WTC11 (cell line): ENCODE results near the gene SLC38A6. TPM values are rescaled to one million over a fixed set of nuclear protein-coding genes. Genes with fewer than 3 reads are reported as not detected.

Source experiments
- ATAC-seq: fragments of 200-7000 bp; cut with Tn5 transposase; 2 replicates; pipeline ENCODE4 v1.10.0; 2021; ENCODE audit warnings: mild to moderate bottlenecking, moderate library complexity
- CTCF ChIA-PET: fragments of 300-600 bp; sonication (Branson Sonifier 250); formaldehyde crosslinking; loops from one replicate; lab custom pipeline; 2021; ENCODE audit warnings: antibody characterized with exemption; lab: Charles Lee
- POLR2A ChIA-PET: fragments of 350-600 bp; sonication (Branson Sonifier 250); formaldehyde crosslinking; loops from one replicate; lab custom pipeline; 2021; ENCODE audit warnings: antibody characterized with exemption; lab: Charles Lee
- DNase-seq: peaks from one replicate; pipeline ENCODE4 v3.0.0; 2021; ENCODE audit warnings: low spot score
- H3K27ac Mint-ChIP-seq: 2 replicates; pipeline ENCODE4 v1.8.0; 2021; ENCODE audit warnings: mixed read lengths
- H3K27me3 Mint-ChIP-seq: 2 replicates; pipeline ENCODE4 v1.8.0; 2021; ENCODE audit warnings: low read depth, mild to moderate bottlenecking, moderate library complexity, mixed read lengths
- H3K36me3 Mint-ChIP-seq: 2 replicates; pipeline ENCODE4 v1.8.0; 2021; ENCODE audit warnings: mixed read lengths
- H3K4me1 Mint-ChIP-seq: 2 replicates; pipeline ENCODE4 v1.8.0; 2022; ENCODE audit warnings: mixed read lengths
- H3K4me3 Mint-ChIP-seq: 2 replicates; pipeline ENCODE4 v1.8.0; 2021; ENCODE audit warnings: mild to moderate bottlenecking, moderate library complexity, mixed read lengths
- H3K9me3 Mint-ChIP-seq: 2 replicates; pipeline ENCODE4 v1.8.0; 2021; ENCODE audit warnings: mixed read lengths
- ATF1 ChIP-seq: sonication (generic); formaldehyde crosslinking; IDR thresholded peaks from 2 replicates; pipeline ENCODE4 v1.8.1; 2023; ENCODE audit warnings: mild to moderate bottlenecking, moderate library complexity, missing genetic modification reagents
- CBFB ChIP-seq: sonication (generic); formaldehyde crosslinking; IDR thresholded peaks from 2 replicates; pipeline ENCODE4 v1.8.1; 2022; ENCODE audit warnings: mild to moderate bottlenecking, low read depth, missing genetic modification reagents
- CREM ChIP-seq: sonication (generic); formaldehyde crosslinking; IDR thresholded peaks from 2 replicates; pipeline ENCODE4 v1.8.1; 2022; ENCODE audit warnings: mild to moderate bottlenecking, missing genetic modification reagents, moderate library complexity
- E2F1 ChIP-seq: sonication (generic); formaldehyde crosslinking; IDR thresholded peaks from 2 replicates; pipeline ENCODE4 v1.8.0; 2022; ENCODE audit warnings: mild to moderate bottlenecking, missing genetic modification reagents
- EMX1 ChIP-seq: fragments of 250-450 bp; sonication (Bioruptor Pico); IDR thresholded peaks from 2 replicates; pipeline ENCODE4 v1.8.0; 2021; ENCODE audit warnings: mild to moderate bottlenecking
- FOXP1 ChIP-seq: sonication (generic); formaldehyde crosslinking; IDR thresholded peaks from 2 replicates; pipeline ENCODE4 v1.8.0; 2022; ENCODE audit warnings: missing genetic modification reagents, mild to moderate bottlenecking, moderate library complexity, borderline replicate concordance
- GABPB1 ChIP-seq: sonication (generic); formaldehyde crosslinking; IDR thresholded peaks from 2 replicates; pipeline ENCODE4 v1.8.1; 2023; ENCODE audit warnings: mild to moderate bottlenecking, missing genetic modification reagents
- HMGXB4 ChIP-seq: sonication (generic); formaldehyde crosslinking; IDR thresholded peaks from 2 replicates; pipeline ENCODE4 v1.8.1; 2023; ENCODE audit warnings: mild to moderate bottlenecking, moderate library complexity, missing genetic modification reagents
- NFATC4 ChIP-seq: fragments of 250-450 bp; sonication (Bioruptor Pico); IDR thresholded peaks from 2 replicates; pipeline ENCODE4 v1.9.0; 2021; ENCODE audit warnings: mild to moderate bottlenecking
- NFE2L1 ChIP-seq: sonication (generic); formaldehyde crosslinking; IDR thresholded peaks from 2 replicates; pipeline ENCODE4 v1.8.1; 2023; ENCODE audit warnings: missing genetic modification reagents
- SMAD3 ChIP-seq: sonication (generic); formaldehyde crosslinking; IDR thresholded peaks from 2 replicates; pipeline ENCODE4 v1.8.0; 2022; ENCODE audit warnings: missing genetic modification reagents, mild to moderate bottlenecking, borderline replicate concordance
- TP53 ChIP-seq: sonication (generic); formaldehyde crosslinking; IDR thresholded peaks from 2 replicates; pipeline ENCODE4 v1.8.1; 2023; ENCODE audit warnings: mild to moderate bottlenecking, missing genetic modification reagents
- ZBTB21 ChIP-seq: sonication (generic); formaldehyde crosslinking; IDR thresholded peaks from 2 replicates; pipeline ENCODE4 v1.8.1; 2023; ENCODE audit warnings: mild to moderate bottlenecking, missing genetic modification reagents, borderline replicate concordance
- ZNF121 ChIP-seq: sonication (generic); formaldehyde crosslinking; IDR thresholded peaks from 2 replicates; pipeline ENCODE4 v1.8.0; 2023; ENCODE audit warnings: missing genetic modification reagents
- ZNF232 ChIP-seq: sonication (generic); formaldehyde crosslinking; IDR thresholded peaks from 2 replicates; pipeline ENCODE4 v1.8.0; 2022; ENCODE audit warnings: mild to moderate bottlenecking, missing genetic modification reagents
- ZNF317 ChIP-seq: sonication (generic); formaldehyde crosslinking; IDR thresholded peaks from 2 replicates; pipeline ENCODE4 v1.8.1; 2023; ENCODE audit warnings: low read depth, mild to moderate bottlenecking, moderate library complexity, missing genetic modification reagents, borderline replicate concordance
- ZNF416 ChIP-seq: fragments of 250-450 bp; sonication (Bioruptor Pico); IDR thresholded peaks from 2 replicates; pipeline ENCODE4 v1.9.0; 2021; ENCODE audit warnings: mild to moderate bottlenecking, inconsistent platforms
- total RNA-seq: library from RNA; stranded (reverse); gene quantifications from 3 replicates; pipeline ENCODE4 v1.2.3, GENCODE V29; 2021
- TF ChIP-seq, protein P1 (sequence below): fragments of 200-600 bp; IDR thresholded peaks from 2 replicates; pipeline ENCODE4 v1.8.0; 2022; ENCODE audit warnings: antibody characterized with exemption
- TF ChIP-seq, protein P2 (sequence below): sonication (generic); formaldehyde crosslinking; IDR thresholded peaks from 2 replicates; pipeline ENCODE4 v1.8.1; 2023; ENCODE audit warnings: mild to moderate bottlenecking, missing genetic modification reagents, moderate library complexity
- TF ChIP-seq, protein P3 (sequence below): sonication (generic); formaldehyde crosslinking; IDR thresholded peaks from 2 replicates; pipeline ENCODE4 v1.8.0; 2023; ENCODE audit warnings: missing genetic modification reagents, mild to moderate bottlenecking, borderline replicate concordance
- TF ChIP-seq, protein P4 (sequence below): sonication (generic); formaldehyde crosslinking; conservative IDR thresholded peaks from 2 replicates; pipeline ENCODE4 v1.8.1; 2022; ENCODE audit warnings: mild to moderate bottlenecking, missing genetic modification reagents
- TF ChIP-seq, protein P5 (sequence below): fragments of 250-450 bp; sonication (Bioruptor Pico); IDR thresholded peaks from 2 replicates; pipeline ENCODE4 v1.9.0; 2021; ENCODE audit warnings: mild to moderate bottlenecking

SLC38A6 gene
- total RNA-seq, 1 experiment from 2014 or later = 8.7 TPM

DNA sequence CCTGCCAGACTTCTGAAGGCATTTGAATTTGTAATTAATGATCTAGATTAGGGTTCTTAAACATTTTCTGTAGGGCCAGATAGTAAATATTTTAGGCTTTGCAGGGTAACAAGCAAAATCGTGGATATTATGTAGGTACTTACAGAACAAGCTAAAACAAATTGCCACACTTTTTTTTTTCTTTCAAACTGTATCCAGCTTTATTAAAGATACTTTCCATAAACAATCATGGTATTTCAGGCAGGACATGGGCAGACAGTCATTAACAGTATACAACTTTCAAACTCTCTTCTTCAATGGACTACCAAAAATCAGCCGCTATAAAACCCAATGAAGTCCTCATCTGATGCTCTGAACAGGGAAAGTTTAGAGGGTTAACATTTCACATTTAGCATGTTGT lies 9.8 kb upstream of the SLC38A6 start (continued):
- TF ChIP-seq, protein P1, sequence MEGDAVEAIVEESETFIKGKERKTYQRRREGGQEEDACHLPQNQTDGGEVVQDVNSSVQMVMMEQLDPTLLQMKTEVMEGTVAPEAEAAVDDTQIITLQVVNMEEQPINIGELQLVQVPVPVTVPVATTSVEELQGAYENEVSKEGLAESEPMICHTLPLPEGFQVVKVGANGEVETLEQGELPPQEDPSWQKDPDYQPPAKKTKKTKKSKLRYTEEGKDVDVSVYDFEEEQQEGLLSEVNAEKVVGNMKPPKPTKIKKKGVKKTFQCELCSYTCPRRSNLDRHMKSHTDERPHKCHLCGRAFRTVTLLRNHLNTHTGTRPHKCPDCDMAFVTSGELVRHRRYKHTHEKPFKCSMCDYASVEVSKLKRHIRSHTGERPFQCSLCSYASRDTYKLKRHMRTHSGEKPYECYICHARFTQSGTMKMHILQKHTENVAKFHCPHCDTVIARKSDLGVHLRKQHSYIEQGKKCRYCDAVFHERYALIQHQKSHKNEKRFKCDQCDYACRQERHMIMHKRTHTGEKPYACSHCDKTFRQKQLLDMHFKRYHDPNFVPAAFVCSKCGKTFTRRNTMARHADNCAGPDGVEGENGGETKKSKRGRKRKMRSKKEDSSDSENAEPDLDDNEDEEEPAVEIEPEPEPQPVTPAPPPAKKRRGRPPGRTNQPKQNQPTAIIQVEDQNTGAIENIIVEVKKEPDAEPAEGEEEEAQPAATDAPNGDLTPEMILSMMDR = no peak
- no peak for TF ChIP-seq GABPB1

DNA sequence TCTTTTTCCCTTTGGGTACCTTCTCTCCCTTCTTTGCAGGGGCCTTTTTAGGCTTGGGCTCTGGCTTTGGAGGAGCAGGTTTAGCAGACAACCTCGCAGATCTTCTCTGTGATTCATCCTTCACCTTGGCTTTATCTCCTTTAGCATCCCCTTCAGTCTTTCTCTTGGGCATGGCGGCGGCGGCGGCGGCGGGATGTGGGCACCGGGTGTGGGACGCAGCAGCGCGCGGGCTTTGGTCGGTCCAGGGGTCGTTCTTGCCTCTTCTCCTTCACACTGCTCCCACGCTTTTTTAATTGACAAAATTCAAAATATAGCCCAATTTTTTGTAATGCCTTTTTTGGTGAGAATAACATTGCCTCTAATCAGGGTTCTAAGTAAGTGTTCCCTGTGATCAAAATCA lies 8.8 kb upstream of the SLC38A6 start:
- POLR2A ChIA-PET = no interaction called here
- no peaks in the 10 kb centered on the region for H3K27me3 Mint-ChIP-seq
- H3K36me3 Mint-ChIP-seq = peaks cover 20% of the 10 kb centered on the region
- CTCF ChIA-PET = no interaction called here
- no peak overlapping the region for H3K27ac Mint-ChIP-seq
- no peak for DNase-seq
- H3K9me3 Mint-ChIP-seq = no peaks in the 10 kb centered on the region
- TF ChIP-seq TP53 (CRISPR knock-in tag) (no peak), E2F1 (no peak), ZNF317 (no peak), ZNF232 (CRISPR knock-in tag) (no peak), EMX1 (CRISPR knock-in tag) (no peak), CBFB (CRISPR knock-in tag) (no peak), SMAD3 (CRISPR knock-in tag) (no peak), NFATC4 (CRISPR knock-in tag) (no peak)
- TF ChIP-seq, protein P2, sequence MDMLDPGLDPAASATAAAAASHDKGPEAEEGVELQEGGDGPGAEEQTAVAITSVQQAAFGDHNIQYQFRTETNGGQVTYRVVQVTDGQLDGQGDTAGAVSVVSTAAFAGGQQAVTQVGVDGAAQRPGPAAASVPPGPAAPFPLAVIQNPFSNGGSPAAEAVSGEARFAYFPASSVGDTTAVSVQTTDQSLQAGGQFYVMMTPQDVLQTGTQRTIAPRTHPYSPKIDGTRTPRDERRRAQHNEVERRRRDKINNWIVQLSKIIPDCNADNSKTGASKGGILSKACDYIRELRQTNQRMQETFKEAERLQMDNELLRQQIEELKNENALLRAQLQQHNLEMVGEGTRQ = no peak
- TF ChIP-seq, protein P3, sequence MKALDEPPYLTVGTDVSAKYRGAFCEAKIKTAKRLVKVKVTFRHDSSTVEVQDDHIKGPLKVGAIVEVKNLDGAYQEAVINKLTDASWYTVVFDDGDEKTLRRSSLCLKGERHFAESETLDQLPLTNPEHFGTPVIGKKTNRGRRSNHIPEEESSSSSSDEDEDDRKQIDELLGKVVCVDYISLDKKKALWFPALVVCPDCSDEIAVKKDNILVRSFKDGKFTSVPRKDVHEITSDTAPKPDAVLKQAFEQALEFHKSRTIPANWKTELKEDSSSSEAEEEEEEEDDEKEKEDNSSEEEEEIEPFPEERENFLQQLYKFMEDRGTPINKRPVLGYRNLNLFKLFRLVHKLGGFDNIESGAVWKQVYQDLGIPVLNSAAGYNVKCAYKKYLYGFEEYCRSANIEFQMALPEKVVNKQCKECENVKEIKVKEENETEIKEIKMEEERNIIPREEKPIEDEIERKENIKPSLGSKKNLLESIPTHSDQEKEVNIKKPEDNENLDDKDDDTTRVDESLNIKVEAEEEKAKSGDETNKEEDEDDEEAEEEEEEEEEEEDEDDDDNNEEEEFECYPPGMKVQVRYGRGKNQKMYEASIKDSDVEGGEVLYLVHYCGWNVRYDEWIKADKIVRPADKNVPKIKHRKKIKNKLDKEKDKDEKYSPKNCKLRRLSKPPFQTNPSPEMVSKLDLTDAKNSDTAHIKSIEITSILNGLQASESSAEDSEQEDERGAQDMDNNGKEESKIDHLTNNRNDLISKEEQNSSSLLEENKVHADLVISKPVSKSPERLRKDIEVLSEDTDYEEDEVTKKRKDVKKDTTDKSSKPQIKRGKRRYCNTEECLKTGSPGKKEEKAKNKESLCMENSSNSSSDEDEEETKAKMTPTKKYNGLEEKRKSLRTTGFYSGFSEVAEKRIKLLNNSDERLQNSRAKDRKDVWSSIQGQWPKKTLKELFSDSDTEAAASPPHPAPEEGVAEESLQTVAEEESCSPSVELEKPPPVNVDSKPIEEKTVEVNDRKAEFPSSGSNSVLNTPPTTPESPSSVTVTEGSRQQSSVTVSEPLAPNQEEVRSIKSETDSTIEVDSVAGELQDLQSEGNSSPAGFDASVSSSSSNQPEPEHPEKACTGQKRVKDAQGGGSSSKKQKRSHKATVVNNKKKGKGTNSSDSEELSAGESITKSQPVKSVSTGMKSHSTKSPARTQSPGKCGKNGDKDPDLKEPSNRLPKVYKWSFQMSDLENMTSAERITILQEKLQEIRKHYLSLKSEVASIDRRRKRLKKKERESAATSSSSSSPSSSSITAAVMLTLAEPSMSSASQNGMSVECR = no peak
- TF ChIP-seq, protein P4, sequence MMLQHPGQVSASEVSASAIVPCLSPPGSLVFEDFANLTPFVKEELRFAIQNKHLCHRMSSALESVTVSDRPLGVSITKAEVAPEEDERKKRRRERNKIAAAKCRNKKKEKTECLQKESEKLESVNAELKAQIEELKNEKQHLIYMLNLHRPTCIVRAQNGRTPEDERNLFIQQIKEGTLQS = no peak
- TF ChIP-seq, all 79 proteins: peak for 0
- H3K4me1 Mint-ChIP-seq = no peaks in the 10 kb centered on the region
- H3K4me3 Mint-ChIP-seq = no peak overlapping the region
- ATAC-seq = no peak

GRCh38 chr14:60973070-60973469 lies 8.0 kb upstream of the SLC38A6 start:
- CTCF ChIA-PET = no interaction called here
- peaks cover 24% of the 10 kb centered on the region for H3K36me3 Mint-ChIP-seq
- no peaks in the 10 kb centered on the region for H3K4me1 Mint-ChIP-seq
- ATAC-seq (no peak), DNase-seq (no peak)
- POLR2A ChIA-PET = no interaction called here
- no peaks in the 10 kb centered on the region for H3K27me3 Mint-ChIP-seq
- H3K27ac Mint-ChIP-seq = no peak overlapping the region
- no peak overlapping the region for H3K4me3 Mint-ChIP-seq
- no peaks in the 10 kb centered on the region for H3K9me3 Mint-ChIP-seq
- TF ChIP-seq, protein P5, sequence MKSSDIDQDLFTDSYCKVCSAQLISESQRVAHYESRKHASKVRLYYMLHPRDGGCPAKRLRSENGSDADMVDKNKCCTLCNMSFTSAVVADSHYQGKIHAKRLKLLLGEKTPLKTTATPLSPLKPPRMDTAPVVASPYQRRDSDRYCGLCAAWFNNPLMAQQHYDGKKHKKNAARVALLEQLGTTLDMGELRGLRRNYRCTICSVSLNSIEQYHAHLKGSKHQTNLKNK (CRISPR knock-in tag) = no peak
- no peak for TF ChIP-seq FOXP1
- no peak for TF ChIP-seq ATF1 (CRISPR knock-in tag)
- no peak for TF ChIP-seq NFE2L1
- no peak for TF ChIP-seq ZNF416 (CRISPR knock-in tag)
- TF ChIP-seq HMGXB4 (CRISPR knock-in tag) = no peak
- no peak for TF ChIP-seq CREM (CRISPR knock-in tag)
- no peak for TF ChIP-seq ZBTB21 (CRISPR knock-in tag)
- TF ChIP-seq ZNF121 (CRISPR knock-in tag) = no peak
